Mesothelial cell of epicardium (in vitro differentiated cells): ENCODE results near the gene FER1L5. TPM values are rescaled to one million over a fixed set of nuclear protein-coding genes. Genes with fewer than 3 reads are reported as not detected.

Source experiments
- DNase-seq, 2 experiments: peaks; one replicate each; pipeline ENCODE4 v3.0.0; 2021; ENCODE audit warnings: low spot score in 2 of 2; ENCODE audit not compliant: unreplicated experiment in 2 of 2
- H3K27ac Mint-ChIP-seq: 2 replicates; pipeline ENCODE4 v1.8.0; 2021; ENCODE audit warnings: mixed read lengths
- H3K27me3 Mint-ChIP-seq: 2 replicates; pipeline ENCODE4 v1.8.0; 2021; ENCODE audit warnings: low read depth, mixed read lengths
- H3K36me3 Mint-ChIP-seq: 2 replicates; pipeline ENCODE4 v1.8.0; 2021; ENCODE audit warnings: mixed read lengths
- H3K4me1 Mint-ChIP-seq: 2 replicates; pipeline ENCODE4 v1.8.0; 2021; ENCODE audit warnings: mixed read lengths
- H3K4me3 Mint-ChIP-seq: 2 replicates; pipeline ENCODE4 v1.8.0; 2021; ENCODE audit warnings: mild to moderate bottlenecking, moderate library complexity, mixed read lengths
- H3K9me3 Mint-ChIP-seq: 2 replicates; pipeline ENCODE4 v1.8.0; 2021; ENCODE audit warnings: mixed read lengths
- CTCF ChIP-seq: fragments of 200-600 bp; sonication (generic); IDR thresholded peaks from one replicate; pipeline ENCODE4 v1.5.0; 2021; ENCODE audit warnings: antibody characterized with exemption; ENCODE audit not compliant: unreplicated experiment
- total RNA-seq: library from RNA; stranded (reverse); gene quantifications from 3 replicates; pipeline ENCODE4 v1.2.1, GENCODE V29; 2021

Gene FER1L5
- total RNA-seq, 1 donor from 2014 or later = 1.1 TPM

- Mint-ChIP-seq H3K27me3 (no peaks in the 10 kb centered on the region), H3K36me3 (peaks cover 31% of the 10 kb centered on the region), H3K4me1 (peaks cover 2% of the 10 kb centered on the region), H3K4me3 (no peak overlapping the region), H3K27ac (no peak overlapping the region), H3K9me3 (no peaks in the 10 kb centered on the region)
- no peak for TF ChIP-seq CTCF
- no peak for DNase-seq
Observed at GRCh38 chr2:96702098-96702785, 59.7 kb downstream of the FER1L5 start.

- no peaks in the 10 kb centered on the region for H3K27me3 Mint-ChIP-seq
- H3K36me3 Mint-ChIP-seq = peaks cover 38% of the 10 kb centered on the region
- no peaks in the 10 kb centered on the region for H3K9me3 Mint-ChIP-seq
Observed at GRCh38 chr2:96703021-96703751, 60.6 kb downstream of the FER1L5 start.

GRCh38 chr2:96710985-96711384, 68.4 kb downstream of the FER1L5 start:
- no peak for DNase-seq
- Mint-ChIP-seq H3K4me1 (no peaks in the 10 kb centered on the region), H3K27me3 (no peaks in the 10 kb centered on the region), H3K36me3 (peaks cover 65% of the 10 kb centered on the region), H3K9me3 (peaks cover 6% of the 10 kb centered on the region), H3K27ac (no peak overlapping the region), H3K4me3 (no peak overlapping the region)
- TF ChIP-seq CTCF = no peak

More at GRCh38 chr2:96703021-96703751, 60.6 kb downstream of the FER1L5 start:
- DNase-seq = no peak
- Mint-ChIP-seq H3K4me3 (no peak overlapping the region), H3K27ac (no peak overlapping the region), H3K4me1 (peaks cover 2% of the 10 kb centered on the region)
- TF ChIP-seq CTCF = no peak

- peaks cover 49% of the 10 kb centered on the region for H3K36me3 Mint-ChIP-seq
- DNase-seq = no peak
- H3K27ac Mint-ChIP-seq = no peak overlapping the region
- TF ChIP-seq CTCF = no peak
- H3K9me3 Mint-ChIP-seq = no peaks in the 10 kb centered on the region
- no peaks in the 10 kb centered on the region for H3K27me3 Mint-ChIP-seq
- no peaks in the 10 kb centered on the region for H3K4me1 Mint-ChIP-seq
- no peak overlapping the region for H3K4me3 Mint-ChIP-seq
Observed at GRCh38 chr2:96715658-96716057, 73.1 kb downstream of the FER1L5 start.

- H3K4me3 Mint-ChIP-seq = no peak overlapping the region
- DNase-seq = no peak
- H3K36me3 Mint-ChIP-seq = peaks cover 45% of the 10 kb centered on the region
- H3K27ac Mint-ChIP-seq = no peak overlapping the region
- H3K4me1 Mint-ChIP-seq = no peaks in the 10 kb centered on the region
- no peaks in the 10 kb centered on the region for H3K9me3 Mint-ChIP-seq
- TF ChIP-seq CTCF = no peak
- H3K27me3 Mint-ChIP-seq = no peaks in the 10 kb centered on the region
Observed at GRCh38 chr2:96716388-96716787, 73.8 kb downstream of the FER1L5 start.
